ENCODE measurements around the gene SEBOX. TPM values are rescaled to one million over a fixed set of nuclear protein-coding genes. Genes with fewer than 3 reads are reported as not detected.
"Not testable (repeated sequence)": the region's sequence is repeated elsewhere in the genome, so short reads cannot be mapped to it uniquely, and the experiment has no call there.

Gene SEBOX
- polyA plus RNA-seq, 3 donors: not detected

DNA sequence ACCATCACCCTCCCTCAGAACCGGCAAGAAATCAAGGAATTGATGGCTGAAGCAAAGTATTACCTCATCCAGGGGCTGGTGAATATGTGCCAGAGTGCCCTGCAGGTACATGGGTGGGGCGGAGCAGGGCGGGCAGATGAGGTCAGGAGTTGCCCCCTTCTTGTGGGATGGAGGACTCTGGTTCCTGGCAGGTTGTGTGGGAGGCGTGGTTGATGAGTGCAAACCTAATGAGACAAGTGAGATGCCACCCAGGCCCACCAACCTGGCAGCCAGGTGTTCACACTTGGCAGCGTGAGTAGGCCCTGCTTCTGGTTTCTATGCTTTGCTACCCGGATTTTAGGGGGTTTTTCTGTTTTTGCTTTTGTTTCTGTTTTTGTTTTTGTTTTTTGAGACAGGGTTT lies 24.6 kb downstream of the SEBOX start:
- DNase-seq: no peak

DNA sequence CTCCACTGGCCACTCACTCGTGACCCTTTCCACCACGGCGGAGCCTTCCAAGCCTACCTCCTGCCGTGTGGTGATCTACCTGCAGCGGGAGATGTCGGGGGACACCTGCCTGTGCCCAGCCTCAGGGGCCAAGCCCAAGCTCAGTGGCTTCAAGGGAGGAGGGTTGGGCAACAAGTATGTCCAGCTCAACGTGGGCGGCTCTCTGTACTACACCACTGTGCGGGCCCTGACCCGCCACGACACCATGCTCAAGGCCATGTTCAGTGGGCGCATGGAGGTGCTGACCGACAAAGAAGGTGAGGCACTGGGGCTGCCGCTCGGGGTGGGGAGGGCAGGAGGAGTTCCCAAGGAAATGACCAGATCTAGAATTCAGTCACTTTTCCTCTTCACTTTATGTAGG lies 25.6 kb downstream of the SEBOX start:
- no peak for DNase-seq

DNA sequence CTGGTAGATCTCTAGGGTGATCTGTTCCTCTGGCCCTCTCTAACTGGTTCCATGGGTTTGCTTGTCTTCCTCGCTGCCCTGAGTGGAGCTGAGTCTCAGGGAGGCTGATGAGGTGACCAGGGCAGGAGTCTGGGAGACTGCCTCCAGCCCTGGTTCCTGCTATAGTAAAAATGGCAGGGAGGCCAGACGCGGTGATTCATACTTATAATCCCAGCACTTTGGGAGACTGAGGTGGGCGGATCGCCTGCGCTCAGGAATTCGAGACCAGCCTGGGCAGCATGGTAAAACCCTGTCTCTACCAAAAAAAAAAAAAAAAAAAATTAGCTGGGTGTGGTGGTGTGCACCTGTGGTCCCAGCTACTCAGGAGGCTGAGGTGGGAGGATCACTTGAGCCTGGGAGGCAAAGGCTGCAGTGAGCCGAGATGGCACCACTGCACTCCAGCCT lies 26.2 kb downstream of the SEBOX start:
- not testable (repeated sequence) for DNase-seq

- no peak for DNase-seq
These were observed 26.8 kb downstream of the SEBOX start for GRCh38 chr17:28338056-28338768.

GRCh38 chr17:28335959-28336871 lies 28.8 kb downstream of the SEBOX start:
- peak; percentile 89 for DNase-seq

DNA sequence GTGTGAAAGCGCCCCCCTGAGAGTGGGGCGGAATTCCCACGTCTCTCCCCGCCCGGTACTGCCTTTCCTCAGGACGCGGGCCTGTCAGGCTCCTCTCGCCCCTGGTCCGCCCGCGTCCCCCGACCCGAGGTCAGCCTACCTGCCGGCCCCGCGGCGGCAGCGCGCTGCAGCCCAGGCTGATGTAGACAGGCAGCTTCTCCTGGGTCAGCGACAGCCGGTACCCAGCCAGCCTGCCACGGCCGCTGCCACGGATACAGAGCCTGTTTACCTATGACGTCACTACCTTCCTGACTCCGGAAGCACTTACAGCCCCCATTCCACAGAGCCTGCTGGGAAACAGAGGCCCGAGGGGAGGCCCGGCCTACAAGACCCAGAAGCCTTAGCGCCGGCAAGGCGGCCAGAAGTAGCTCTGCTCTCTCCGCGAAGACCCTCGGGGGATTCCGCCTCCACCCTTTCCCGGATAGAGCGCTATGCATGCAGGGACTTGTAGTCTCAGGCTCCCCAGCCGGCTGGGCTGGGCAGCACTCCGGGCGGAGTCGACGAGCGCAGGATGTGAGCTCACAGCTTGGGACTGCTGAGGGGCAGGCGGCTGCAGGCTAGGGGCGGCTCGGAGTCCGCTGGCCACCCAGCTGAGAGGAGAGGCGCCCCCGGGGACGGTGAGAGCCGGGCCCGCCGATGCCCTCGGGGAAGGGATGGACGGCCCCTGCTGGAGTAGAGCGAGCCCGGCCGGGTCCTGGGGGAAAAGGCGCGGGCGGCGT lies 29.6 kb downstream of the SEBOX start, which contains the start of the genes IFT20 and TNFAIP1:
TSS of gene IFT20 (minus strand) at position 272 of the 758 bp plus-strand sequence. CDS start 3,487 bp downstream, outside the sequence.
TSS of gene TNFAIP1 (plus strand) at position 561 of the 758 bp plus-strand sequence. CDS start 3,761 bp downstream, outside the sequence.
- peak; percentile 100 for DNase-seq

GRCh38 chr17:28334666-28335200 lies 30.3 kb downstream of the SEBOX start:
- DNase-seq: no peak

GRCh38 chr17:28334171-28334570 lies 30.8 kb downstream of the SEBOX start:
- no peak for DNase-seq

DNA sequence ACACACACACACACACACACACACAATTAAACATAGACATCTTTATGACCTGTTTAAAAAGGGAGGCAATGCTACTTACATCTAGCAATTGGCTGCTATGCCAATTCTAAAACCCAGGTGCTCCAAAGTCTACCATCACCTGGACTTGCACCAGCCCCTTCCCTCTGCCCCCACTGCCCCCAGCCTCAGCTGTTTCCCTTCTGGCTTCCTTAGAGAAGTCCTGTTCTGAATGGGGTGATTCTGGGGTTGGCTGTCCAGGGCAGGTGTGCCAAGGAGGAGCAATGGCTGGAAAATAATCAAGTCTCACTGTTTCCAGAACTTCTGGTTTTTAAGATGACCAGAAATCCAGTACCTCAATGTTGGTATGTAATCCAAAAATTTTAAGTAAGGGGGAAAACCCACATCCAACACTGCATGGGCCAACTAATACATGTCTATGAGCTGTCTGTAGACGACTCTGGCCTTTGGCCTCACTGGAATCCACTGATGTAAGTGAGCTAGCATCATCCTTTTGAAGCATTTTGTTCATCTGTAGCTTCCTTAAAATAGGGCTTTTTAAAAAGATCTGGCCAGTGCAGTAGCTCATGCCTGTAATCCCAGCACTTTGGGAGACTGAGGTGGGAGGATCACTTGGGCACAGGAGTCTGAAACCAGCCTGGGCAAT lies 31.8 kb downstream of the SEBOX start:
- DNase-seq: no peak

GRCh38 chr17:28331891-28332420 lies 33.0 kb downstream of the SEBOX start:
- no peak for DNase-seq

- DNase-seq: no peak
These were observed 34.3 kb downstream of the SEBOX start for GRCh38 chr17:28330671-28331070.

- DNase-seq: no peak
These were observed 36.7 kb downstream of the SEBOX start for GRCh38 chr17:28328325-28328724.

DNA sequence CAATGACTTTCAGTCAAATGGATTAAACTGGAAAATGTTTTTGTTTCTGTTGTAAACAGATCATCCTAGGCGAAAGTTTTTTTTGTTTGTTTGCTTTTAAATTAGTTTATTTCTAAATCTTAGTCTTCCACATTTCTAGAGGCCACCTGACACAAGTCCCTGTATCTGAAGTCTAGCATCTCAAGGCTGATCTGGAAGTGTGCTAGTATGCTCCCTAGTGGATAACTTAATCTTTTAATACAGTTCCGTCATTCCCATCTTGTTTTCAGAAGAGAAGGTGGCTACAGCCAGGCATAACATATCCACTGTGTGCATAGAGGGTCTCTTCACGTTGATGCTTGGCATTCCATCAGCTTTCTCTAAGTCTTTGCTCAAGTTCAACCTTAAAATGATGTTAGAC lies 37.3 kb downstream of the SEBOX start:
- no peak for DNase-seq

- no peak for DNase-seq
These were observed 37.9 kb downstream of the SEBOX start for GRCh38 chr17:28327031-28327607.

- no peak for DNase-seq
These were observed 38.9 kb downstream of the SEBOX start for GRCh38 chr17:28326114-28326513.

GRCh38 chr17:28325211-28325610 lies 39.8 kb downstream of the SEBOX start:
- no peak for DNase-seq

DNA sequence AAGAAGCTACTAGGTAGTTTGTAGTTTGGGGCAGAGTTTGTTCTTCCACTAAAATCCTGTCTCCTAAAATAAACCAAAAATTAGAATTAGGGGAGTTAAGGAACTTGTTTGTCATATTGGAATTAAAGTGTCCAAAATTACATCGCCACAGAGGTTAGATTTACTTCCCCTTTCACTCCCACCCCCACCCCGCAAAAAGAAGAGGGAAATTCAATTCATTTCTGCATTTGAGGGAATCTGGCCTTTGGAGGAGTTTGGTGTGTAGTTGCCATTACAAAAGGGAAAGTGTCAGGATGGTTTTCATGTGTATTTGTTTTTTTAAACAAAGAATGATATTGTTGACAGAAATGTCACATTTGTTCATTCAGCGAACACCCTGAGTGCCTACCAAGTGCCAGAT lies 40.2 kb downstream of the SEBOX start:
- no peak for DNase-seq

DNA sequence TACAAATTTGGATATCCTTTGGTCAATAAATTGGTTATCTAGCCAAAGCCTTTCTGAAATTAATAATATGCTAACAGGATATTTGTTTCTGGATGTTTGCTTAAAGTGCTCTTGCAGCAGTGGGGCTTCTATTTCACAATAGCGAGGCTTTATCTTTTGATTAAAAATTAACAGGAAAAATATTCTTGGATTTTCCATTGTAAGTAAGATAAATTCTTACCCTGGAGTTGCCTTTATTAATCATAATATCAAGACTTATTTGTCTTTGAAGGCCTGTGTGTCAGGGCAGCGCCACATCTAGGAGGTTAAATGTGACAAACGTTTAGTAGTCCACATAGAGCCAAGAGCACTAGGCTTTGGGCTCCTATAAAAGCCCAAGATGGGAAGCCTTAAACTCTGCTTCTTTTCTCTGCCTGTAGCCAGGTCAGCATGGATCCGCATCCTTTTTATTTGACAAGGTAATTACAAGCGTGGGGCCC lies 40.7 kb downstream of the SEBOX start:
- no peak for DNase-seq

GRCh38 chr17:28320215-28321061 lies 44.6 kb downstream of the SEBOX start:
- DNase-seq: no peak
